Panc1 (cell line): ENCODE results near the gene C2CD3.

Experiments
- CTCF ChIP-seq: fragments of 450-650 bp; IDR thresholded peaks from 2 replicates; pipeline ENCODE4 v1.5.1; 2017; ENCODE audit warnings: mild to moderate bottlenecking
- POLR2AphosphoS5 ChIP-seq: IDR thresholded peaks from 2 replicates; pipeline ENCODE4 v1.6.1; 2012; ENCODE audit warnings: mild to moderate bottlenecking, low read depth, low read length, moderate library complexity

- TF ChIP-seq CTCF = no peak
- no peak for TF ChIP-seq POLR2AphosphoS5
Observed at GRCh38 chr11:73980001-73980961, 190.5 kb downstream of the C2CD3 start.
